ENCODE data around the gene ABCA1.
"Not testable (repeated sequence)": the region's sequence is repeated elsewhere in the genome, so short reads cannot be mapped to it uniquely, and the experiment has no call there.

ABCA1 gene

DNA sequence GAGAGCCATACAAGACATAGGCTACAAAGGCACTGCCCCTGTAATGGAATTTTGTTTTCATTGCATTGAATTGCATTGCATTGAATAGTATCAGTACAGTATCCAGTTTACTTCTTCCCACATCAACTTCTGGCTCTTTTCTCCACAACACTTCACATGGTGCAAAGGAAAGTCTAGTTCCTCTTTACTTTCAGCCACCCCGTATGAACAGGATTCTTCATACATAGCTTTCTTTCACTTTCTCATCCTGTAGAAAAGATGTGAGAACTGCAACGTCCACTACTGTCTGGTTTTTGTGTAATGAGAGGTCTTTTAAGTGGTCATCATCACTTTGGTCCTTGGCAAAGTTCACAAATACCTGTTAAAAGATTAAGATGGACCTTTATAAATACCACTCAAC lies 143.9 kb downstream of the ABCA1 start:
- no peak for DNase-seq

GRCh38 chr9:104783588-104783987 lies 144.4 kb downstream of the ABCA1 start:
- no peak for DNase-seq

DNA sequence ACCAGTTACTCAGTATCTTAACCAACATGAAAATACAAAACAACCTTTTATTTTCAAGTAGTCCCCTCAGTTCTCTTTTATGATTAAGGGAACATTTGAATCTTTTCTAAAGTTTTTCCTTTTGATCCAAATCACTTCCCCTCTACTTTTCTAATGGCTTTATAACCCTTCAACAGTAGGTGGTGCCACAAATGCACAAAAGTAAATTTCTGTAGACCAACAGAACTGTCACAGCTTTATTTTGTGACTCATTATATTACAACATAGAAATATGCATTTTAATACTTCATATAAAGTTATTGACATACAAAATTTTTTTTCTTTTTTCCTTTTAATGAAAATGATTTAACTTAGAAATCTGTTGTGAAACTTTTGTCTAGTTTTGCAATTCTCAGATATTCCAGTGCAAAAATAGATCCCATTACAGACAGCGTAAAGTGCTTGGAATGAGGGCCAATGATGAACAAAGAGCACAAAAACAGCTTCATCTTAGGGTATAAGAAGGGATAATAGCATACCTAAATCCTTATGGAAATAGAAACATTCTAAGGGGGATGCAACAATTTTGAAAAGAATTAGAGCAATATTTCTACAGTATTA lies 147.1 kb downstream of the ABCA1 start:
- DNase-seq, result no peak

GRCh38 chr9:104779946-104780535 lies 147.9 kb downstream of the ABCA1 start:
- DNase-seq, result no peak

- DNase-seq, result no peak
These were observed 148.6 kb downstream of the ABCA1 start for GRCh38 chr9:104779334-104779733.

DNA sequence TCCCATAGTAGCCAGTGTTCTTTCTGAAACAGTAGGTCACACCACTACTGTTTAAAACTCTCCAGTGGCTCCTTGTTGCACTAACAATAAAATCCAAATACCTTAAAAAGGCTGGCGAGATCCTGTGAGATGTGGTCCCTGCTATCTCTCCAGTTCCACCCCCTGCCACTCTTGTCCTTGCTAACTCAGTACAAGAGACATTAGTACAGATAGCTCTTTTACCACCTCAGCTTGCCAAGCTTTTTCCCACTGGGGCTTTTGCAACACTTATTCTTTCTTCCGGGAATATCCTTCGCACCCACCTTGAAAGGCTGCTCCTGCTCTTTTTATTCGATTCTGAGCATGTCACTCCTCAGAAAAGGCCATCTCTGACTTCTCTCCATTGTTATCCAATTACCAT lies 149.2 kb downstream of the ABCA1 start:
- no peak for DNase-seq

DNA sequence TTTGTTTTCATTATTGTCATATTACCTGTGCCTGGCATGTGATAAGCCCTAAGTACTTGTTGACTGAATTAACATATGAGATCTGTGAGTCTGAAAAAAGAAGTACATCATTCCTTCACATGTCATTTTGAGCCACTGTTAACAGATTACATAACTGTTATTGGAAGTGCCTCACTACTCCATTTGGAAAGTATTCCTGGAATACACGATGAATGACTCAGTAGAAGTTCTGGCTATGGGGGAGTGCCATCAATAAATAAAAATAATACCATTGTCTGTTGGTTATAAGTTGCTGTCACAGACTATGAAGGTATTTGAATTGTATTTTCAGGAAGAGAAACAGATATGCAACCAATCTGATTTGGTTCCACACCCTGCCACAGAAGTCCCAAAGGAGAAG lies 151.2 kb downstream of the ABCA1 start:
- DNase-seq, result no peak

DNA sequence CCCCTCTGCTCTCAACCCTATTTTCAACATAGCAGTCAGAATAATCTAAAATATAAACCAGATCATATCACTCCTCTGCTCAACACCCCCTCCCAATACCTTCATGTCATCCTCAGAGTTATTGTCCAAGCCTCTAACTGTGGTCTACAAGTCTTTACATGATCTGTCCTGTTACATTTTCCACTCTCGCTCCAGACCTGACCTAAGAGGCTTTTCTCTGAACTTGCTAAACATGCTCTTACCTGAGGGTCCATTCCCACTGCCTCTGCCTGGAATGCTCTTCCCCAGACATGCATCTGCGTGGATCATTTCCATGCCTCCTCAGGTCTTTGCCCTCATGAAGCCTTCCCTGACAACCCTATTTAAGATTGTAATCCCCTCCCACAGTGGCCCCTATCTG lies 152.0 kb downstream of the ABCA1 start:
- no peak for DNase-seq

GRCh38 chr9:104775574-104775936 lies 152.4 kb downstream of the ABCA1 start:
- DNase-seq, result no peak

- no peak for DNase-seq
These were observed 153.0 kb downstream of the ABCA1 start for GRCh38 chr9:104774831-104775573.

DNA sequence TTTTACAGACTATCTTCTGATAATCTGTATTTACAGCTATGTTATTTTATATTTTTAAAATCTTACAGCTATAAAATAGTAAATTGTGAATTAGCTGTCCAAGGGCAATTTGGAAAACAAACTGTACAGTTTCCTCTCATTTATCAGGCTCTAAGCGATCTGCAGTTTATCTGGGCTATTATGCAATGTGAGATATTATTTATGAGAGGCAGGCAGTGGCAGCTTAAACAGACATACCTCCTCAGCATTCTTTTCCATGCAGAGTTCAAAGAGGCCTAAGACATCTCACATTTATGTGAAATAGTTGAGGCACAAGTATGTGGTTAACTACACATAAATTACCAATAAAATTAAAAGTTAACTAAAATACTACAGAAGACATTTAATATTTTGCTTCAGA lies 153.8 kb downstream of the ABCA1 start:
- DNase-seq, result no peak

- no peak for DNase-seq
These were observed 155.0 kb downstream of the ABCA1 start for GRCh38 chr9:104772714-104773510.

DNA sequence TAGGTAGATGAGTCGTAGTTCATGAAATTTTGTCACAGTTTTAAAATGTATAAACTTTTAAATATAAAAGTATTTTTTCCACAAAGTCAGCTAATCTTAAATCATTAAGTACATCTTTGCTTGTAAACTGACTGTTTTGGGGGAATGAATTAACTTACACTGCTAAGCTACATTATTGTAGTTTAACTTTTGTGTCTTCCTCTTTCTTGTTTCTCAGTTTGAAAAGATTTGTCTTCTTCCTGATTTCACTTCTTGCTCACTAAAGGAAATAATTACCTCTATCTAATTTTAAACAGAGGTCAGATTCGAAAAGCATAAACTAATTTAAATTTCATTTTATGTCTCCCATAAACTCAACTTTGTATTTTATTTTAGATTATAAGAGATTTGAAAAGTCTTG lies 158.3 kb downstream of the ABCA1 start:
- DNase-seq, result no peak

- not testable (repeated sequence) for DNase-seq
These were observed 158.9 kb downstream of the ABCA1 start for GRCh38 chr9:104769029-104769428.

GRCh38 chr9:104767507-104767906 lies 160.4 kb downstream of the ABCA1 start:
- DNase-seq, result no peak

DNA sequence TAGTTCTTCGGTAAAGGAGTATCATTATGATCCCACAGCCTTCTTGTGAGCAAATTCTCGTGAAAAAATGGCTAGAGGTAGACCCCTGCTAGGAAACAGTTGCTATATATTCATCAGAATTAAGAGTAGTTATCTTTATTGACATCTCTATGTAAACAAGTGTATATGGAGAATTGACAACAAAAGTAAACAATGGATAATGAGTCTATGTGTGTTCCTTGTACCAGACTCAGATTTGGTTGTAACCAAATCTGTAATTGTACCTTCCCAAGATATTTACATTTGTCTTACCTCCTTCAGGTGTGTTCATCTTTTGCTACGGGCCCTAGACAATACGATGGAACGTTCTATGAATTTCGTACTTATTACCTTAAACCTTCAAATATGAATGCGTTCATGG lies 161.9 kb downstream of the ABCA1 start:
- DNase-seq, result no peak

GRCh38 chr9:104765138-104765537 lies 162.8 kb downstream of the ABCA1 start:
- no peak for DNase-seq

DNA sequence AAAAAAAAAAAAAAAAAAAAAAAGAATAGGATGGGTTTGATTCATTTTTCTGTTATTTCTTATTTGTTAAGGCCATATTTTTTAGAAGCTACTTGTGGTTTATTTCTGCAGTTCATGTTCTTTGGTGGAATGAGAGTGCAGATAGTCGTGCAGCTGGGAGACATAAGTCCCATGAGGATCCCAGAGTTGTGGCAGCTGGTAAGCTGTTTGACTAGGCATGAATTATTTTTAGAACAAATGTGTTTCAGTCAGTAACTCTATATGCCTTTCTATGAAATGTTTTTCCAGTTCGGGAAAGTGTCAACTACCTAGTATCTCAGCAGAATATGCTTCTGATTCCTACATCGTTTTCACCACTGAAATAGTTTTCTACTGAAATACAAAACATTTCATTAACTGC lies 169.0 kb downstream of the ABCA1 start:
- DNase-seq, result no peak

DNA sequence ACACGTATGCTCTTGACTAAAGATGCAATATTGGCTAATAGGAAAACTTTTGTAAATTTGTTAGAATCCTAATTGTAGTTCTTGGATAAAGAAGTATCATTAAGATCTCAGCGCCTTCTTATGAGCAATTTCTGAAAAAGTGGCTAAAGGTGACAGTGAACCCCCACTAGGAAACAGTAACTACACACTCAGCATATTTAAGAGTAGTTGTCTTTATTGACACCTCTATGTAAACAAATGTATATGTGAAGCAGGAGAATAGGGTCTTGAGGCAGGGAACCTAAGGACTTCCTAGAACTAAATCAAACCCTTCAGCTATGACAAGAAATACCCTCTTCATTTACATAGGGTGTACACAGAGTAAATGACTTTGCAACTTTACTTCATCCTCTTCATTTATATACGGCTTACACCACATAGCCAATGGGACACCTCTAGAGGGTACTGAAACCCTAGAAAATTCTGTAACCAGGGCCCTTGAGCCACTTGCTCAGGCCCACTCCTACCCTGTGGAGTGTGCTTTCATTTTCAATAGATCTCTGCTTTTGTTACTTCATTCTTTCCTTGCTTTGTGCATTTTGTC lies 177.7 kb downstream of the ABCA1 start:
- no peak for DNase-seq

GRCh38 chr9:104748359-104749031 lies 179.5 kb downstream of the ABCA1 start:
- DNase-seq, result no peak

DNA sequence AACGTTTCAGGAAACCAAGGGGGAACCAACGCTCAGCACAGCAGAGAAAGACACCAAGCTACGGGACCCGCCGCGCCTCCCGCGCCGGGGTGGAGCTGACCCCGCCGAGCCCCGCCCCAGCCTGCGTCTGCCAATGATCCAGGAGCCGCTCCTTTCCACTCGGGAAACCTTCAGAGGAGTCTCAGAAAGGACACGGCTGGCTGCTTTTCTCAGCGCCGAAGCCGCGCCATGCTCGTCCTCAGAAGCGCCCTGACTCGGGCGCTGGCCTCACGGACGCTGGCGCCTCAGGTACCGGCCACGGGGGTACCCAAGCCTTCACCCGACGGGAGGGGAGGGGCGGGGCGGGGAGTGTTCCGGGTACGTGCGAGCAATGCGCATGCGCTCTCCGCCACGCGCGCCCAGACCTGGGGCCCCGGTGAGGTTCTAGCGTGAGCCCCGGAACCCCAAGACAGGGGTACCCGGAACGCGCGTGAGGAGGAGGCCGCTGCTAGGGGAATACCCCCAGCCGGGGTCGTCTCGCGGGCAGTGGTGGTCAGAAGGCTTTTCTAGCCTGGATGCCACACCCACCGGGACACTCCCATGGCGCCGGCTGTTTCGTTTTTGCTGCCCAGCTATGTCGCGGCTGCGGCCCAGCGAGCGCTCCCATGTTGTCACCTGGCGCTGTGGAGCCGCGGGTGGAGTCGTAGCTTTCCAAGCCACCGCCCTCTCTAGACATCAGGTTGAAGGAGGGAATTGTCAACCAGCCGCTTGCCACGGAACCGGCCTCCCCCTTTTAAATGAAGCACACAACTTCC lies 180.2 kb downstream of the ABCA1 start, which contains the start of gene NIPSNAP3A:
Gene NIPSNAP3A (plus strand): TSS at position 119 of the 794 bp plus-strand sequence. CDS start 110 bp downstream, at position 229.
- DNase-seq, result peak; percentile 81 to 84

DNA sequence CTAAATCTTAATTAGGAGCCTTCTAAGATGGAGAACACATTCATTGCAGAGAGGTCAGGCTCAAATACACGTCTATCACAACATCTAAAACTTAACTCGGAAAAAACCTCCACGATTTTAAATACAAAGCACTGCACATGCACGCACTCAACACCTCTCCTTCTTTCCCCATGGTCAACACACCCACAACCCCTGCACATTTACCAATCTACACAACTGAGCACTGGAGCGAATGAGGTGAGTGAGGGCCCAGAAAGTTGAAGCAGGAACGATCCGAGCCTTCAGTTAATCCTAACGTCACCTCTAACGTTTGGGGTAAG lies 180.8 kb downstream of the ABCA1 start:
- no peak for DNase-seq

Data from stimulated activated CD4-positive, alpha-beta T cell treated with anti-CD3 and anti-CD28 coated beads, Interleukin-4, amount 100 ng/mL, for 4 hours (primary cell).